K562 (cell line): ENCODE measurements around the gene KLHL30. TPM values are rescaled to one million over a fixed set of nuclear protein-coding genes. Genes with fewer than 3 reads are reported as not detected.

Experiments
- ATAC-seq: fragments of 200-7000 bp; cut with Tn5 transposase; 3 replicates; pipeline ENCODE4 v1.9.1; 2020; ENCODE audit warnings: moderate library complexity
- BruUV-seq: library from RNA; stranded (reverse); fragments of 400-500 nt; replicated peaks from 2 replicates; lab custom pipeline; 2021; lab: Mats Ljungman, UMichigan
- CTCF ChIA-PET: fragments of 300-600 bp; formaldehyde crosslinking; extraction: SDS; loops from one replicate; lab custom pipeline; 2021; ENCODE audit warnings: low intra/inter-chr PET ratio; lab: Yijun Ruan, JAX
- POLR2A ChIA-PET: fragments of 300-600, 350-650 bp; sonication (Branson Sonifier 250); formaldehyde crosslinking; extraction: SDS; loops from one replicate; lab custom pipeline; 2021; ENCODE audit warnings: antibody characterized with exemption, inconsistent platforms; lab: Yijun Ruan, JAX
- DNase-seq, 4 experiments: peaks; one replicate each; pipeline versions ENCODE4 v3.0.0 to v3.0.0-alpha.2; 2011 to 2018; ENCODE audit warnings: low spot score in 3 of 4, mixed read lengths in 3 of 4; ENCODE audit errors: extremely low read depth in 1 of 4
- FAIRE-seq: peaks from 2 replicates; lab custom pipeline; 2011; peaks lifted over from hg19 to GRCh38; lab: Jason Lieb, UNC
- H2AFZ ChIP-seq: 2 replicates; pipeline ENCODE4 v1.6.0; 2011; ENCODE audit warnings: low read depth, low read length, control low read depth, inconsistent platforms
- H3K27ac ChIP-seq: fragments of 200-600 bp; 3 replicates; pipeline ENCODE4 v1.8.0; 2011; ENCODE audit warnings: low read depth, mild to moderate bottlenecking, control low read depth, inconsistent platforms, low read length, moderate library complexity, mixed read lengths; ENCODE audit errors: extremely low read depth
- H3K27me3 ChIP-seq, 2 experiments: fragments of 300-600 bp in 1 of 2; 2 replicates in 1 of 2; 3 replicates in 1 of 2; pipeline versions ENCODE4 v1.6.0 to v1.8.0; 2011; ENCODE audit warnings: inconsistent platforms in 2 of 2, low read length in 2 of 2, mild to moderate bottlenecking in 1 of 2, mixed read lengths in 1 of 2, moderate library complexity in 1 of 2; ENCODE audit not compliant: control insufficient read depth in 2 of 2, insufficient read depth in 2 of 2
- H3K36me3 ChIP-seq: fragments of 300-600 bp; 3 replicates; pipeline ENCODE4 v1.8.0; 2011; ENCODE audit warnings: mild to moderate bottlenecking, low read length, inconsistent platforms; ENCODE audit not compliant: control insufficient read depth, insufficient read depth
- H3K4me1 ChIP-seq, 2 experiments: fragments of 200-600 bp in 1 of 2; replicated peaks in 1 of 2; 2 replicates in 1 of 2; 3 replicates in 1 of 2; pipeline versions ENCODE4 v1.5.1 to v1.8.0; 2011; ENCODE audit warnings: inconsistent platforms in 2 of 2, low read length in 2 of 2, mild to moderate bottlenecking in 1 of 2, mixed read lengths in 1 of 2, moderate library complexity in 1 of 2; ENCODE audit not compliant: control insufficient read depth in 2 of 2, insufficient read depth in 2 of 2
- H3K4me2 ChIP-seq: 2 replicates; pipeline ENCODE4 v1.6.1; 2011; ENCODE audit warnings: low read length, control low read depth, inconsistent platforms, mixed read lengths; ENCODE audit not compliant: insufficient read depth
- H3K4me3 ChIP-seq: fragments of 200-600 bp; sonication (generic), shearing (Covaris generic); 2 replicates; pipeline ENCODE4 v1.5.1; 2016; ENCODE audit warnings: control low read depth, inconsistent platforms
- H3K79me2 ChIP-seq: fragments of 200-600 bp; 3 replicates; pipeline ENCODE4 v1.8.0; 2011; ENCODE audit warnings: low read length, inconsistent platforms; ENCODE audit not compliant: control insufficient read depth, insufficient read depth
- H3K9ac ChIP-seq, 2 experiments: 2 replicates each; pipeline versions ENCODE4 v1.6.0 to v1.6.1; 2011; ENCODE audit warnings: low read depth in 2 of 2, low read length in 2 of 2, control low read depth in 1 of 2, inconsistent platforms in 1 of 2, mild to moderate bottlenecking in 1 of 2, mixed read lengths in 1 of 2; ENCODE audit not compliant: insufficient read depth in 1 of 2
- H3K9me1 ChIP-seq: one replicate; pipeline ENCODE4 v1.6.0; 2011; ENCODE audit warnings: inconsistent platforms, mild to moderate bottlenecking, low read length, moderate library complexity; ENCODE audit not compliant: control insufficient read depth, insufficient read depth
- H3K9me3 ChIP-seq: replicated peaks from 2 replicates; pipeline ENCODE4 v1.5.1; 2011; ENCODE audit warnings: low read depth, low read length, inconsistent platforms; ENCODE audit not compliant: control insufficient read depth, insufficient read depth
- H4K20me1 ChIP-seq: replicated peaks from 2 replicates; pipeline ENCODE4 v1.6.1; 2011; ENCODE audit warnings: low read length, inconsistent platforms, mixed read lengths; ENCODE audit not compliant: control insufficient read depth, insufficient read depth
- FOSL1 ChIP-seq: fragments of 200-800 bp; sonication (Bioruptor generic); conservative IDR thresholded peaks from 2 replicates; pipeline ENCODE4 v1.6.1; 2016; ENCODE audit warnings: missing genetic modification characterization, missing compliant biosample characterization
- HDAC3 ChIP-seq: fragments of 450-650 bp; IDR thresholded peaks from 2 replicates; pipeline ENCODE4 v1.6.1; 2018; ENCODE audit warnings: borderline replicate concordance, mild to moderate bottlenecking, moderate library complexity; ENCODE audit not compliant: partially characterized antibody
- HNRNPH1 ChIP-seq: fragments of 200-400 bp; formaldehyde crosslinking; optimal IDR thresholded peaks from 2 replicates; pipeline ENCODE3; 2017; ENCODE audit warnings: low read depth, mild to moderate bottlenecking, low read length, moderate library complexity
- HNRNPL ChIP-seq: fragments of 200-400 bp; formaldehyde crosslinking; IDR thresholded peaks from 2 replicates; pipeline ENCODE4 v1.6.1; 2017; ENCODE audit warnings: low read depth, mild to moderate bottlenecking, low read length
- POLR2AphosphoS5 ChIP-seq: IDR thresholded peaks from 2 replicates; pipeline ENCODE4 v1.6.1; 2011; ENCODE audit warnings: mild to moderate bottlenecking, low read depth, low read length, moderate library complexity; ENCODE audit not compliant: control insufficient read depth, insufficient read depth
- SAP30 ChIP-seq: fragments of 200-600 bp; sonication (generic); IDR thresholded peaks from 2 replicates; pipeline ENCODE4 v1.6.1; 2012; ENCODE audit warnings: borderline replicate concordance, low read depth, mild to moderate bottlenecking, moderate library complexity, low read length, control low read depth, inconsistent platforms; ENCODE audit not compliant: insufficient read depth, poor library complexity, severe bottlenecking
- SP2 ChIP-seq: IDR thresholded peaks from 2 replicates; pipeline ENCODE4 v1.6.1; 2011; ENCODE audit warnings: mild to moderate bottlenecking, low read depth, low read length, moderate library complexity; ENCODE audit not compliant: poor library complexity, severe bottlenecking; ENCODE audit errors: extremely low read depth
- TAF9B ChIP-seq: fragments of 450-650 bp; IDR thresholded peaks from 2 replicates; pipeline ENCODE4 v1.6.1; 2018; ENCODE audit warnings: mild to moderate bottlenecking; ENCODE audit not compliant: partially characterized antibody
- WGBS: fragments of 100-300 bp; shearing (Covaris generic); methylation state at CpG from one replicate; pipeline ENCODE4 v1.1.6; 2016; ENCODE audit warnings: low coverage, mixed read lengths; ENCODE audit not compliant: insufficient coverage; ENCODE audit errors: missing lambda C conversion rate; 5-methylcytosine and 5-hydroxymethylcytosine counted together
- in situ Hi-C: fragments of 300-500 bp; cut with MboI; formaldehyde crosslinking; loops from 4 replicates; pipeline ENCODE4 v1.15.0; 2018; ENCODE audit warnings: inconsistent platforms, mixed read lengths
- intact Hi-C: fragments of 100-400 bp; cut with micrococcal nuclease; formaldehyde crosslinking; loops from 2 replicates; pipeline ENCODE4 v1.14.2; 2022
- polyA plus RNA-seq, 8 experiments: library from polyadenylated mRNA; depleted of rRNA in 4 of 8; stranded (reverse) in 5 of 8; unstranded in 3 of 8; fragments of >200 nt; fragmentation: Nextera tagmentation in 2 of 8; fragmentation: Illumina TruSeq in 1 of 8; extraction: Ambion mirVana in 2 of 8; extraction: Trizol in 1 of 8; gene quantifications; 2 replicates each; pipeline versions ENCODE4 v1.2.1 to v1.2.3, GENCODE V29; 2011 to 2014; ENCODE audit warnings: inconsistent platforms in 1 of 8, missing spikeins in 1 of 8
- total RNA-seq, 7 experiments: library from RNA; depleted of rRNA in 6 of 7; stranded (reverse); fragments of >200 nt in 6 of 7; fragmentation: Illumina TruSeq in 2 of 7; extraction: Trizol in 2 of 7; gene quantifications; 2 replicates each; pipeline versions ENCODE4 v1.2.1 to v1.2.3, GENCODE V29; 2011 to 2021; ENCODE audit warnings: low replicate concordance in 1 of 7
- TF ChIP-seq, protein P1 (sequence below): sonication (generic); formaldehyde crosslinking; IDR thresholded peaks from 2 replicates; pipeline ENCODE4 v1.8.1; 2022; ENCODE audit warnings: missing genetic modification reagents
- TF ChIP-seq, protein P2 (sequence below): fragments of 250-450 bp; sonication (Bioruptor Pico); IDR thresholded peaks from 2 replicates; pipeline ENCODE4 v1.8.0; 2021; ENCODE audit warnings: borderline replicate concordance, mild to moderate bottlenecking, moderate library complexity; ENCODE audit not compliant: poor library complexity, severe bottlenecking
- TF ChIP-seq, protein P3 (sequence below): fragments of 200-400 bp; formaldehyde crosslinking; IDR thresholded peaks from 2 replicates; pipeline ENCODE4 v1.6.1; 2017; ENCODE audit warnings: mild to moderate bottlenecking, low read depth, low read length, moderate library complexity
- TF ChIP-seq, protein P4 (sequence below): fragments of 250-450 bp; sonication (Bioruptor Pico); IDR thresholded peaks from 2 replicates; pipeline ENCODE4 v1.8.0; 2022; ENCODE audit warnings: moderate library complexity, mild to moderate bottlenecking, inconsistent platforms
- TF ChIP-seq, protein P5 (sequence below): fragments of 250-450 bp; sonication (Bioruptor Pico); IDR thresholded peaks from 2 replicates; pipeline ENCODE4 v1.5.0; 2020; ENCODE audit warnings: mild to moderate bottlenecking, borderline replicate concordance

The KLHL30 gene
- total and polyA plus RNA-seq, 9 of the 15 experiments (the other 6 are each of a cell fraction or from before 2014, with no cell fraction given) = 0.04 TPM; not detected in 8

DNA sequence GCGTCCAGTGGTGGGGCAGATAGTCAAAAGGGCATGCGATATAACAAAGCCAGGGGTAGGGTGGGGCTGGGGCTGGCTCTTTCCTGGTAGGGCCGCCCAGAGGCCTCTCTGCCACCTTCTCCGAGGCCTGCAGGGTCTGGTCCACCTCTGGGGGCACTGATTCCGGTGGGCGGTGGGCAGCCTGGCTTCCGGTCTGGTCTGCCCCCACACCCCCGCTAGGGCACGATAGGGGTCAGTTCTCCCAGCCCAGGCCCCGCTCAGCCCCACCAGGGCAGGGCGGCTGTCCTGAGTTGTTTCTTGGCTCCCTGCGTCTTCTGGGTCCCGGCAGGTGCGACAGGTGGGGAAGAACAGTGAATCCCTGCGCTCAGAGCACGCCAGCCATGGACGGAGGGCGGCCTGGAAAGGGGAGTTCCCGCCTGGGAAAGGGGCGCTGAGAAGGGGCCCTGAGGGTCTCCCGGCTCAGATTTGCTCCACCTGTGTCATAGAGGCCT is 19.6 kb downstream of the KLHL30 start:
- no peak for ATAC-seq
- no peaks in the 10 kb centered on the region for H3K36me3 ChIP-seq
- H3K4me2 ChIP-seq = no peak overlapping the region
- no peaks in the 10 kb centered on the region for H3K79me2 ChIP-seq
- no peak overlapping the region for H2AFZ ChIP-seq
- H4K20me1 ChIP-seq = no peaks in the 10 kb centered on the region
- ChIA-PET POLR2A (no interaction called here), CTCF (interaction anchor here (3.2 kb wide), 1 partner anchor 105 kb away, joined by 21 read pairs; no protein-coding TSS in a partner anchor)
- H3K9ac ChIP-seq = no peak overlapping the region
- no TSS peak for BruUV-seq
- in situ Hi-C loops = no loop called here
- no peak overlapping the region for H3K27ac ChIP-seq
- no peak overlapping the region for H3K4me3 ChIP-seq
- WGBS = 56% methylated on average over 8 of the region's 21 CpGs
- no peak for DNase-seq
- H3K9me3 ChIP-seq = no peaks in the 10 kb centered on the region
- peaks cover 0 to 50% of the 10 kb centered on the region in 2 experiments; a peak in 2 of 5 replicates for H3K4me1 ChIP-seq
- FAIRE-seq = no peak
- H3K9me1 ChIP-seq = no peaks in the 10 kb centered on the region
- intact Hi-C loops = no loop called here
- H3K27me3 ChIP-seq = no peaks in the 10 kb centered on the region
- TF ChIP-seq, protein P1, sequence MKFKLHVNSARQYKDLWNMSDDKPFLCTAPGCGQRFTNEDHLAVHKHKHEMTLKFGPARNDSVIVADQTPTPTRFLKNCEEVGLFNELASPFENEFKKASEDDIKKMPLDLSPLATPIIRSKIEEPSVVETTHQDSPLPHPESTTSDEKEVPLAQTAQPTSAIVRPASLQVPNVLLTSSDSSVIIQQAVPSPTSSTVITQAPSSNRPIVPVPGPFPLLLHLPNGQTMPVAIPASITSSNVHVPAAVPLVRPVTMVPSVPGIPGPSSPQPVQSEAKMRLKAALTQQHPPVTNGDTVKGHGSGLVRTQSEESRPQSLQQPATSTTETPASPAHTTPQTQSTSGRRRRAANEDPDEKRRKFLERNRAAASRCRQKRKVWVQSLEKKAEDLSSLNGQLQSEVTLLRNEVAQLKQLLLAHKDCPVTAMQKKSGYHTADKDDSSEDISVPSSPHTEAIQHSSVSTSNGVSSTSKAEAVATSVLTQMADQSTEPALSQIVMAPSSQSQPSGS (CRISPR knock-in tag) = no peak
- TF ChIP-seq HDAC3 (no peak), HNRNPH1 (no peak), FOSL1 (tag) (no peak), TAF9B (no peak), HNRNPL (no peak), POLR2AphosphoS5 (no peak), SP2 (no peak), SAP30 (no peak)
- TF ChIP-seq, protein P2, sequence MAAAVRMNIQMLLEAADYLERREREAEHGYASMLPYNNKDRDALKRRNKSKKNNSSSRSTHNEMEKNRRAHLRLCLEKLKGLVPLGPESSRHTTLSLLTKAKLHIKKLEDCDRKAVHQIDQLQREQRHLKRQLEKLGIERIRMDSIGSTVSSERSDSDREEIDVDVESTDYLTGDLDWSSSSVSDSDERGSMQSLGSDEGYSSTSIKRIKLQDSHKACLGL (CRISPR knock-in tag) = no peak
- TF ChIP-seq, protein P3, sequence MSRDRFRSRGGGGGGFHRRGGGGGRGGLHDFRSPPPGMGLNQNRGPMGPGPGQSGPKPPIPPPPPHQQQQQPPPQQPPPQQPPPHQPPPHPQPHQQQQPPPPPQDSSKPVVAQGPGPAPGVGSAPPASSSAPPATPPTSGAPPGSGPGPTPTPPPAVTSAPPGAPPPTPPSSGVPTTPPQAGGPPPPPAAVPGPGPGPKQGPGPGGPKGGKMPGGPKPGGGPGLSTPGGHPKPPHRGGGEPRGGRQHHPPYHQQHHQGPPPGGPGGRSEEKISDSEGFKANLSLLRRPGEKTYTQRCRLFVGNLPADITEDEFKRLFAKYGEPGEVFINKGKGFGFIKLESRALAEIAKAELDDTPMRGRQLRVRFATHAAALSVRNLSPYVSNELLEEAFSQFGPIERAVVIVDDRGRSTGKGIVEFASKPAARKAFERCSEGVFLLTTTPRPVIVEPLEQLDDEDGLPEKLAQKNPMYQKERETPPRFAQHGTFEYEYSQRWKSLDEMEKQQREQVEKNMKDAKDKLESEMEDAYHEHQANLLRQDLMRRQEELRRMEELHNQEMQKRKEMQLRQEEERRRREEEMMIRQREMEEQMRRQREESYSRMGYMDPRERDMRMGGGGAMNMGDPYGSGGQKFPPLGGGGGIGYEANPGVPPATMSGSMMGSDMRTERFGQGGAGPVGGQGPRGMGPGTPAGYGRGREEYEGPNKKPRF = no peak
- TF ChIP-seq, protein P4, sequence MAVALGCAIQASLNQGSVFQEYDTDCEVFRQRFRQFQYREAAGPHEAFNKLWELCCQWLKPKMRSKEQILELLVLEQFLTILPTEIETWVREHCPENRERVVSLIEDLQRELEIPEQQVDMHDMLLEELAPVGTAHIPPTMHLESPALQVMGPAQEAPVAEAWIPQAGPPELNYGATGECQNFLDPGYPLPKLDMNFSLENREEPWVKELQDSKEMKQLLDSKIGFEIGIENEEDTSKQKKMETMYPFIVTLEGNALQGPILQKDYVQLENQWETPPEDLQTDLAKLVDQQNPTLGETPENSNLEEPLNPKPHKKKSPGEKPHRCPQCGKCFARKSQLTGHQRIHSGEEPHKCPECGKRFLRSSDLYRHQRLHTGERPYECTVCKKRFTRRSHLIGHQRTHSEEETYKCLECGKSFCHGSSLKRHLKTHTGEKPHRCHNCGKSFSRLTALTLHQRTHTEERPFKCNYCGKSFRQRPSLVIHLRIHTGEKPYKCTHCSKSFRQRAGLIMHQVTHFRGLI (CRISPR knock-in tag) = no peak
- TF ChIP-seq, protein P5, sequence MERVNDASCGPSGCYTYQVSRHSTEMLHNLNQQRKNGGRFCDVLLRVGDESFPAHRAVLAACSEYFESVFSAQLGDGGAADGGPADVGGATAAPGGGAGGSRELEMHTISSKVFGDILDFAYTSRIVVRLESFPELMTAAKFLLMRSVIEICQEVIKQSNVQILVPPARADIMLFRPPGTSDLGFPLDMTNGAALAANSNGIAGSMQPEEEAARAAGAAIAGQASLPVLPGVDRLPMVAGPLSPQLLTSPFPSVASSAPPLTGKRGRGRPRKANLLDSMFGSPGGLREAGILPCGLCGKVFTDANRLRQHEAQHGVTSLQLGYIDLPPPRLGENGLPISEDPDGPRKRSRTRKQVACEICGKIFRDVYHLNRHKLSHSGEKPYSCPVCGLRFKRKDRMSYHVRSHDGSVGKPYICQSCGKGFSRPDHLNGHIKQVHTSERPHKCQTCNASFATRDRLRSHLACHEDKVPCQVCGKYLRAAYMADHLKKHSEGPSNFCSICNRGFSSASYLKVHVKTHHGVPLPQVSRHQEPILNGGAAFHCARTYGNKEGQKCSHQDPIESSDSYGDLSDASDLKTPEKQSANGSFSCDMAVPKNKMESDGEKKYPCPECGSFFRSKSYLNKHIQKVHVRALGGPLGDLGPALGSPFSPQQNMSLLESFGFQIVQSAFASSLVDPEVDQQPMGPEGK (CRISPR knock-in tag) = no peak
